H9 (cell line): ENCODE data around the gene TBC1D22A. TPM values are rescaled to one million over a fixed set of nuclear protein-coding genes. Genes with fewer than 3 reads are reported as not detected.

ENCODE experiments used
- DNase-seq: peaks from one replicate; pipeline ENCODE4 v3.0.0-alpha.2; 2017
- H2AFZ ChIP-seq: one replicate; pipeline ENCODE4 v1.6.1; 2013; ENCODE audit warnings: mild to moderate bottlenecking, low read length, control low read depth, moderate library complexity
- H2AK5ac ChIP-seq: 2 replicates; pipeline ENCODE4 v1.6.1; 2013; ENCODE audit warnings: low read length, control low read depth, mixed read lengths; ENCODE audit not compliant: insufficient read length
- H2BK120ac ChIP-seq: one replicate; pipeline ENCODE4 v1.6.1; 2013; ENCODE audit warnings: low read depth, mild to moderate bottlenecking, low read length, control low read depth, inconsistent platforms; ENCODE audit not compliant: poor library complexity, severe bottlenecking
- H2BK12ac ChIP-seq: 2 replicates; pipeline ENCODE4 v1.6.1; 2013; ENCODE audit warnings: low read length, control low read depth, mixed read lengths, low read depth; ENCODE audit not compliant: insufficient read length
- H2BK15ac ChIP-seq: 2 replicates; pipeline ENCODE4 v1.6.1; 2013; ENCODE audit warnings: low read depth, low read length, control low read depth
- H2BK20ac ChIP-seq: one replicate; pipeline ENCODE4 v1.6.1; 2013; ENCODE audit warnings: low read depth, mild to moderate bottlenecking, low read length, control low read depth, inconsistent platforms; ENCODE audit not compliant: poor library complexity, severe bottlenecking
- H2BK5ac ChIP-seq: 2 replicates; pipeline ENCODE4 v1.6.1; 2013; ENCODE audit warnings: low read length, control low read depth, mixed read lengths; ENCODE audit not compliant: insufficient read length
- H3K14ac ChIP-seq: 2 replicates; pipeline ENCODE4 v1.6.1; 2013; ENCODE audit warnings: low read length, control low read depth; ENCODE audit not compliant: insufficient read depth
- H3K18ac ChIP-seq: 2 replicates; pipeline ENCODE4 v1.6.1; 2013; ENCODE audit warnings: low read depth, mild to moderate bottlenecking, mixed read lengths, low read length, control low read depth; ENCODE audit not compliant: insufficient read length
- H3K23ac ChIP-seq: 2 replicates; pipeline ENCODE4 v1.6.1; 2013; ENCODE audit warnings: low read length, control low read depth, mixed read lengths, low read depth; ENCODE audit not compliant: insufficient read length
- H3K23me2 ChIP-seq: 2 replicates; pipeline ENCODE4 v1.6.1; 2013; ENCODE audit warnings: low read depth, mild to moderate bottlenecking, mixed read lengths, low read length, control low read depth; ENCODE audit not compliant: insufficient read length, poor library complexity, severe bottlenecking
- H3K27ac ChIP-seq: 2 replicates; pipeline ENCODE4 v1.5.1; 2013; ENCODE audit warnings: low read length, control low read depth, mixed read lengths, low read depth; ENCODE audit not compliant: insufficient read length
- H3K27me3 ChIP-seq: 2 replicates; pipeline ENCODE4 v1.6.1; 2013; ENCODE audit warnings: low read length, control low read depth, inconsistent platforms; ENCODE audit not compliant: insufficient read depth
- H3K4ac ChIP-seq: 2 replicates; pipeline ENCODE4 v1.6.1; 2013; ENCODE audit warnings: low read depth, mild to moderate bottlenecking, control low read depth, inconsistent platforms, low read length, moderate library complexity
- H3K4me1 ChIP-seq: 2 replicates; pipeline ENCODE4 v1.6.1; 2013; ENCODE audit warnings: low read length, control low read depth, inconsistent platforms; ENCODE audit not compliant: insufficient read depth
- H3K4me2 ChIP-seq: 2 replicates; pipeline ENCODE4 v1.6.1; 2013; ENCODE audit warnings: low read length, control low read depth, mixed read lengths; ENCODE audit not compliant: insufficient read length, insufficient read depth
- H3K56ac ChIP-seq: 2 replicates; pipeline ENCODE4 v1.6.1; 2013; ENCODE audit warnings: low read depth, mild to moderate bottlenecking, mixed read lengths, low read length, control low read depth; ENCODE audit not compliant: insufficient read length
- H3K79me1 ChIP-seq: 2 replicates; pipeline ENCODE4 v1.6.1; 2013; ENCODE audit warnings: low read depth, mild to moderate bottlenecking, moderate library complexity, low read length, control low read depth, inconsistent platforms; ENCODE audit not compliant: insufficient read depth, poor library complexity, severe bottlenecking
- H3K79me2 ChIP-seq: 2 replicates; pipeline ENCODE4 v1.6.1; 2013; ENCODE audit warnings: low read length, control low read depth, inconsistent platforms; ENCODE audit not compliant: insufficient read depth
- H3K9ac ChIP-seq: 2 replicates; pipeline ENCODE4 v1.6.1; 2013; ENCODE audit warnings: low read length, control low read depth, mixed read lengths; ENCODE audit not compliant: insufficient read length; ENCODE audit errors: extremely low read depth
- H3K9me3 ChIP-seq: one replicate; pipeline ENCODE4 v1.6.1; 2013; ENCODE audit warnings: low read depth, low read length, inconsistent platforms; ENCODE audit not compliant: control insufficient read depth
- H3T11ph ChIP-seq: one replicate; pipeline ENCODE4 v1.6.1; 2013; ENCODE audit warnings: mild to moderate bottlenecking, low read length, control low read depth, inconsistent platforms
- H4K20me1 ChIP-seq: one replicate; pipeline ENCODE4 v1.6.1; 2013; ENCODE audit not compliant: control insufficient read depth, insufficient read length, insufficient read depth
- H4K5ac ChIP-seq: 2 replicates; pipeline ENCODE4 v1.6.1; 2013; ENCODE audit warnings: low read depth, mild to moderate bottlenecking, mixed read lengths, low read length, control low read depth; ENCODE audit not compliant: insufficient read length
- H4K8ac ChIP-seq: replicated peaks from 2 replicates; pipeline ENCODE4 v1.6.1; 2013; ENCODE audit warnings: low read length, control low read depth, mixed read lengths, low read depth; ENCODE audit not compliant: insufficient read length
- H4K91ac ChIP-seq: 2 replicates; pipeline ENCODE4 v1.6.1; 2013; ENCODE audit warnings: low read depth, mild to moderate bottlenecking, moderate library complexity, mixed read lengths, low read length, control low read depth; ENCODE audit not compliant: insufficient read length
- H3K27ac Mint-ChIP-seq, 3 experiments: 2 replicates in 2 of 3; 3 replicates in 1 of 3; pipeline ENCODE4 v1.8.0; 2020 to 2021; ENCODE audit warnings: mixed read lengths in 3 of 3, mild to moderate bottlenecking in 1 of 3, moderate library complexity in 1 of 3
- H3K27me3 Mint-ChIP-seq: 2 replicates; pipeline ENCODE4 v1.8.0; 2021; ENCODE audit warnings: low read depth, mild to moderate bottlenecking, moderate library complexity, mixed read lengths
- H3K36me3 Mint-ChIP-seq, 3 experiments: 2 replicates in 2 of 3; 3 replicates in 1 of 3; pipeline ENCODE4 v1.8.0; 2020 to 2021; ENCODE audit warnings: low read depth in 3 of 3, mixed read lengths in 3 of 3; ENCODE audit not compliant: insufficient read depth in 1 of 3
- H3K4me1 Mint-ChIP-seq, 2 experiments: 2 replicates each; pipeline ENCODE4 v1.8.0; 2020; ENCODE audit warnings: mixed read lengths in 2 of 2
- H3K4me3 Mint-ChIP-seq, 2 experiments: 2 replicates in 1 of 2; 3 replicates in 1 of 2; pipeline ENCODE4 v1.8.0; 2020 to 2021; ENCODE audit warnings: mild to moderate bottlenecking in 2 of 2, mixed read lengths in 2 of 2, moderate library complexity in 1 of 2
- H3K9me3 Mint-ChIP-seq, 2 experiments: 2 replicates in 1 of 2; 3 replicates in 1 of 2; pipeline ENCODE4 v1.8.0; 2020; ENCODE audit warnings: mild to moderate bottlenecking in 2 of 2, mixed read lengths in 2 of 2, moderate library complexity in 1 of 2
- WGBS: extraction: QIAGEN DNeasy Blood & Tissue Kit; methylation state at CpG from one replicate; pipeline ENCODE4 v1.1.7; 2013; ENCODE audit warnings: missing lambda C conversion rate, low lambda C conversion rate, mixed read lengths; ENCODE audit not compliant: insufficient read length; ENCODE audit errors: extremely low coverage; 5-methylcytosine and 5-hydroxymethylcytosine counted together
- total RNA-seq: library from RNA; stranded (reverse); gene quantifications from 2 replicates; pipeline ENCODE4 v1.2.1, GENCODE V29; 2021
- TF ChIP-seq, protein P1 (sequence below): fragments of 200-600 bp; sonication (generic); conservative IDR thresholded peaks from 3 replicates; pipeline ENCODE4 v1.8.0; 2021; ENCODE audit warnings: antibody characterized with exemption, mild to moderate bottlenecking

TBC1D22A gene
- total RNA-seq, 1 experiment from 2014 or later = 20.8 TPM

DNA sequence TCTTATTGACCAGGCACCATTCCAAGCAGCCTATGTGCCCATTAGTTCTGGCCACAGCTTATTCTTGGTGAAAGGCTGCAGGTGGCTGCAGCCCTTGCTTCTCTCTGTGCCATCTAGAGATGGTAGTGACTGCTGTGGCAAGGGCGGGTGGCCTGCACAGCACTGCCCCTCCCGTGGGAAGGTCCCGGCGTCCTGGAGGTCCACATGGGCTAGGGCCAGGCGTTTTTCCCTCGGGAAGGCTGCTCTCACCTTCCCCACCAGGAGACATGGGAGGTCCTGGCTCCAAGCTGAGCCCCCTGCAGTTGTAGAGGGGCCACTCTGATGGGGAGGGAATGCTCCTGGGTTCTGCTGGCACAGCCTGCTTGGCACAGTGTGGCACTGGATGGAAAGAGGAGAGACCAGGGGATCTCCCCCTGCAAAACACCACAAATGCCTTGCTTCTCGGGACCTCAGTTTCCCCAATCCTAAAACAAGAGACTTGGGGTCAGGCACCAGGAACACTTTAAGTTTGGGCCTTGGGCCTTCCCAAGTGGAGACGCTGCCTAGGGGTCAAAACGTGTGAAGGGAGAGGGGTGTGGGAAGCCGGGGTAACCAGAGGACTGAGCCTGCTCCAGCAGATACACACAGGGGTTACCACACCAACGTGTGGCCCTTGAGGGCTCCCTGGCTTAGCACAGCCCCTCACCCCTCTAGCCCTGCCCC is 10.0 kb upstream of the TBC1D22A start:
- H3K79me2 ChIP-seq = no peaks in the 10 kb centered on the region
- no peak overlapping the region for H3K4me2 ChIP-seq
- H2AFZ ChIP-seq = no peak overlapping the region
- no peak overlapping the region for H2BK12ac ChIP-seq
- Mint-ChIP-seq H3K27me3 (peaks cover 30% of the 10 kb centered on the region), H3K36me3 (peaks cover 12 to 21% (median 16%) of the 10 kb centered on the region in 3 experiments), H3K4me1 (no peaks in the 10 kb centered on the region), H3K4me3 (no peak overlapping the region), H3K9me3 (peaks cover 16 to 28% of the 10 kb centered on the region in 2 experiments), H3K27ac (no peak overlapping the region)
- no CpG with 5 or more reads among the region's 11 CpGs for WGBS
- no peak overlapping the region for H4K5ac ChIP-seq
- no peak overlapping the region for H3K14ac ChIP-seq
- H3K27me3 ChIP-seq = no peaks in the 10 kb centered on the region
- no peak overlapping the region for H3T11ph ChIP-seq
- no peak overlapping the region for H4K91ac ChIP-seq
- no peak overlapping the region for H3K56ac ChIP-seq
- H2BK15ac ChIP-seq = no peak overlapping the region
- H2BK5ac ChIP-seq = no peak overlapping the region
- H4K20me1 ChIP-seq = no peaks in the 10 kb centered on the region
- no peaks in the 10 kb centered on the region for H3K4me1 ChIP-seq
- no peak overlapping the region for H3K18ac ChIP-seq
- no peaks in the 10 kb centered on the region for H3K23me2 ChIP-seq
- no peak overlapping the region for H2AK5ac ChIP-seq
- no peak overlapping the region for H2BK20ac ChIP-seq
- H4K8ac ChIP-seq = no peak overlapping the region
- no peak overlapping the region for H3K23ac ChIP-seq
- no peak overlapping the region for H2BK120ac ChIP-seq
- H3K9me3 ChIP-seq = no peaks in the 10 kb centered on the region
- no peak for DNase-seq
- H3K27ac ChIP-seq = no peak overlapping the region
- H3K4ac ChIP-seq = no peak overlapping the region
- H3K79me1 ChIP-seq = no peaks in the 10 kb centered on the region
- TF ChIP-seq, protein P1, sequence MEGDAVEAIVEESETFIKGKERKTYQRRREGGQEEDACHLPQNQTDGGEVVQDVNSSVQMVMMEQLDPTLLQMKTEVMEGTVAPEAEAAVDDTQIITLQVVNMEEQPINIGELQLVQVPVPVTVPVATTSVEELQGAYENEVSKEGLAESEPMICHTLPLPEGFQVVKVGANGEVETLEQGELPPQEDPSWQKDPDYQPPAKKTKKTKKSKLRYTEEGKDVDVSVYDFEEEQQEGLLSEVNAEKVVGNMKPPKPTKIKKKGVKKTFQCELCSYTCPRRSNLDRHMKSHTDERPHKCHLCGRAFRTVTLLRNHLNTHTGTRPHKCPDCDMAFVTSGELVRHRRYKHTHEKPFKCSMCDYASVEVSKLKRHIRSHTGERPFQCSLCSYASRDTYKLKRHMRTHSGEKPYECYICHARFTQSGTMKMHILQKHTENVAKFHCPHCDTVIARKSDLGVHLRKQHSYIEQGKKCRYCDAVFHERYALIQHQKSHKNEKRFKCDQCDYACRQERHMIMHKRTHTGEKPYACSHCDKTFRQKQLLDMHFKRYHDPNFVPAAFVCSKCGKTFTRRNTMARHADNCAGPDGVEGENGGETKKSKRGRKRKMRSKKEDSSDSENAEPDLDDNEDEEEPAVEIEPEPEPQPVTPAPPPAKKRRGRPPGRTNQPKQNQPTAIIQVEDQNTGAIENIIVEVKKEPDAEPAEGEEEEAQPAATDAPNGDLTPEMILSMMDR = no peak
- no peak overlapping the region for H3K9ac ChIP-seq
